ENCODE results near the gene ADD3. TPM values are rescaled to one million over a fixed set of nuclear protein-coding genes. Genes with fewer than 3 reads are reported as not detected.

ADD3 gene
- total and polyA plus RNA-seq, 2 of the 13 experiments (the other 11 are each of a cell fraction or from before 2014, with no cell fraction given): 44.7 to 57.5 TPM

DNA sequence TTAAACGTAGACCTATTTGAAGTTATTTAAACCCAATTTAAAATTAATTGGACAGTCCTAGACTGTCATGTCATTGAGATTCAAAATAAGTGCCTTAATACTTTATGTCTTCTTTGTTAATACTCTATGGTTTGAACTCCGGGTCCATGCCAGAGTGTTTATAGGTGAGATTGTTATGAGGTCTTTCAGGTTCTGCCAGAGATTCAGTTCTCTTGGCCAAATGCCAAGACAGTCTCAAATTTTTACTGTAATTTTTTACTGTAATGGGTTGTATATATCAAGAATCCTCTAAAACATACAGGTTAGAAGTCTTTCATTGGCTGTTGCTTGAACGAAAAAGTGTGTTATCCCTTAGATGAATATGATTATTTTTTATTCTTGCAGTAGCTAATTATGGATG, 3.9 kb downstream of the ADD3 start:
- no peaks in the 10 kb centered on the region for H3K9me3 ChIP-seq (ENCODE audit: low read length)
- no peaks in the 10 kb centered on the region for H3K36me3 ChIP-seq (replicated peaks in 1 of 2; ENCODE audit: control insufficient read depth in 1 of 2, insufficient read depth in 2 of 2, low read length in 2 of 2)
- no peak overlapping the region for H3K9ac ChIP-seq (ENCODE audit: insufficient read depth, low read depth, low read length)
- H2AFZ ChIP-seq (ENCODE audit: low read length): no peak overlapping the region
- ChIA-PET POLR2A (no interaction called here), CTCF (ENCODE audit: low intra/inter-chr PET ratio, low total read pairs) (no interaction called here)
- no peak for ATAC-seq
- no TSS peak for BruUV-seq (replicated peaks)
- no peaks in the 10 kb centered on the region for H3K27me3 ChIP-seq (ENCODE audit: control insufficient read depth in 1 of 2, insufficient read depth in 2 of 2, low read length in 2 of 2)
- DNase-seq (ENCODE audit: low spot score): no peak
- H4K20me1 ChIP-seq (ENCODE audit: insufficient read depth, low read length): no peaks in the 10 kb centered on the region
- in situ Hi-C loops (cut with HindIII; ENCODE audit: extremely low pct_ligation_motif_present, low pct_unique_long_range_greater_than_20kb): loop anchor here (25.0 kb wide), 1 partner anchor 124 kb away; no protein-coding TSS in a partner anchor
- no peak overlapping the region for H3K27ac ChIP-seq (ENCODE audit: extremely low read length, insufficient read depth, low read length)
- H3K4me1 ChIP-seq (ENCODE audit: insufficient read depth, low read length): peaks cover 56% of the 10 kb centered on the region
- FAIRE-seq: no peak
- peaks cover 68% of the 10 kb centered on the region for H3K79me2 ChIP-seq (ENCODE audit: insufficient read depth, low read length)
- 82% methylated on average over 3 of the region's 3 CpGs for WGBS (ENCODE audit: low lambda C conversion rate)
- intact Hi-C loops (cut with micrococcal nuclease; ENCODE audit: unreplicated experiment): no loop called here
- no peak overlapping the region for H3K4me3 ChIP-seq (replicated peaks in 1 of 3; ENCODE audit: insufficient read depth in 1 of 3, low read depth in 2 of 3, low read length in 3 of 3)
- H3K4me2 ChIP-seq (ENCODE audit: low read depth, low read length): no peak overlapping the region
- TF ChIP-seq, protein P1, sequence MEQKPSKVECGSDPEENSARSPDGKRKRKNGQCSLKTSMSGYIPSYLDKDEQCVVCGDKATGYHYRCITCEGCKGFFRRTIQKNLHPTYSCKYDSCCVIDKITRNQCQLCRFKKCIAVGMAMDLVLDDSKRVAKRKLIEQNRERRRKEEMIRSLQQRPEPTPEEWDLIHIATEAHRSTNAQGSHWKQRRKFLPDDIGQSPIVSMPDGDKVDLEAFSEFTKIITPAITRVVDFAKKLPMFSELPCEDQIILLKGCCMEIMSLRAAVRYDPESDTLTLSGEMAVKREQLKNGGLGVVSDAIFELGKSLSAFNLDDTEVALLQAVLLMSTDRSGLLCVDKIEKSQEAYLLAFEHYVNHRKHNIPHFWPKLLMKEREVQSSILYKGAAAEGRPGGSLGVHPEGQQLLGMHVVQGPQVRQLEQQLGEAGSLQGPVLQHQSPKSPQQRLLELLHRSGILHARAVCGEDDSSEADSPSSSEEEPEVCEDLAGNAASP (CRISPR knock-in tag; IDR thresholded peaks at IDR 0.05; ENCODE audit: borderline replicate concordance): no peak
- TF ChIP-seq, protein P2, sequence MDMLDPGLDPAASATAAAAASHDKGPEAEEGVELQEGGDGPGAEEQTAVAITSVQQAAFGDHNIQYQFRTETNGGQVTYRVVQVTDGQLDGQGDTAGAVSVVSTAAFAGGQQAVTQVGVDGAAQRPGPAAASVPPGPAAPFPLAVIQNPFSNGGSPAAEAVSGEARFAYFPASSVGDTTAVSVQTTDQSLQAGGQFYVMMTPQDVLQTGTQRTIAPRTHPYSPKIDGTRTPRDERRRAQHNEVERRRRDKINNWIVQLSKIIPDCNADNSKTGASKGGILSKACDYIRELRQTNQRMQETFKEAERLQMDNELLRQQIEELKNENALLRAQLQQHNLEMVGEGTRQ (IDR thresholded peaks at IDR 0.05; ENCODE audit: low read depth, low read length): no peak
- TF ChIP-seq, protein P2 (CRISPR knock-in tag; IDR thresholded peaks at IDR 0.05; ENCODE audit: borderline replicate concordance): no peak
- no peak for TF ChIP-seq MED1 (CRISPR knock-in tag; IDR thresholded peaks at IDR 0.05)
- no peak for TF ChIP-seq ZNF775 (CRISPR knock-in tag; IDR thresholded peaks at IDR 0.05; ENCODE audit: borderline replicate concordance)
- TF ChIP-seq, protein P3, sequence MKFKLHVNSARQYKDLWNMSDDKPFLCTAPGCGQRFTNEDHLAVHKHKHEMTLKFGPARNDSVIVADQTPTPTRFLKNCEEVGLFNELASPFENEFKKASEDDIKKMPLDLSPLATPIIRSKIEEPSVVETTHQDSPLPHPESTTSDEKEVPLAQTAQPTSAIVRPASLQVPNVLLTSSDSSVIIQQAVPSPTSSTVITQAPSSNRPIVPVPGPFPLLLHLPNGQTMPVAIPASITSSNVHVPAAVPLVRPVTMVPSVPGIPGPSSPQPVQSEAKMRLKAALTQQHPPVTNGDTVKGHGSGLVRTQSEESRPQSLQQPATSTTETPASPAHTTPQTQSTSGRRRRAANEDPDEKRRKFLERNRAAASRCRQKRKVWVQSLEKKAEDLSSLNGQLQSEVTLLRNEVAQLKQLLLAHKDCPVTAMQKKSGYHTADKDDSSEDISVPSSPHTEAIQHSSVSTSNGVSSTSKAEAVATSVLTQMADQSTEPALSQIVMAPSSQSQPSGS (CRISPR knock-in tag; IDR thresholded peaks at IDR 0.05): no peak
- no peak for TF ChIP-seq ZNF747 (CRISPR knock-in tag; IDR thresholded peaks at IDR 0.05; ENCODE audit: borderline replicate concordance)
- TF ChIP-seq PHF5A (CRISPR knock-in tag; IDR thresholded peaks at IDR 0.05; ENCODE audit: low read depth, unreplicated experiment): no peak
- no peak for TF ChIP-seq AGO2 (optimal IDR thresholded peaks at IDR 0.05; ENCODE audit: low read depth, low read length)
- TF ChIP-seq ZFP62 (CRISPR knock-in tag; IDR thresholded peaks at IDR 0.05): no peak
- TF ChIP-seq, protein P4, sequence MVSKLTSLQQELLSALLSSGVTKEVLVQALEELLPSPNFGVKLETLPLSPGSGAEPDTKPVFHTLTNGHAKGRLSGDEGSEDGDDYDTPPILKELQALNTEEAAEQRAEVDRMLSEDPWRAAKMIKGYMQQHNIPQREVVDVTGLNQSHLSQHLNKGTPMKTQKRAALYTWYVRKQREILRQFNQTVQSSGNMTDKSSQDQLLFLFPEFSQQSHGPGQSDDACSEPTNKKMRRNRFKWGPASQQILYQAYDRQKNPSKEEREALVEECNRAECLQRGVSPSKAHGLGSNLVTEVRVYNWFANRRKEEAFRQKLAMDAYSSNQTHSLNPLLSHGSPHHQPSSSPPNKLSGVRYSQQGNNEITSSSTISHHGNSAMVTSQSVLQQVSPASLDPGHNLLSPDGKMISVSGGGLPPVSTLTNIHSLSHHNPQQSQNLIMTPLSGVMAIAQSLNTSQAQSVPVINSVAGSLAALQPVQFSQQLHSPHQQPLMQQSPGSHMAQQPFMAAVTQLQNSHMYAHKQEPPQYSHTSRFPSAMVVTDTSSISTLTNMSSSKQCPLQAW (CRISPR knock-in tag; IDR thresholded peaks at IDR 0.05): no peak
- TF ChIP-seq MEF2D (CRISPR knock-in tag; IDR thresholded peaks at IDR 0.05): no peak
- TF ChIP-seq, protein P5, sequence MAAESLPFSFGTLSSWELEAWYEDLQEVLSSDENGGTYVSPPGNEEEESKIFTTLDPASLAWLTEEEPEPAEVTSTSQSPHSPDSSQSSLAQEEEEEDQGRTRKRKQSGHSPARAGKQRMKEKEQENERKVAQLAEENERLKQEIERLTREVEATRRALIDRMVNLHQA (CRISPR knock-in tag; IDR thresholded peaks at IDR 0.05): no peak

Measured in HepG2 (cell line).